CD4-positive, alpha-beta T cell (primary cell): ENCODE data around the gene SPATA22. TPM values are rescaled to one million over a fixed set of nuclear protein-coding genes. Genes with fewer than 3 reads are reported as not detected.

Source experiments
- ATAC-seq: fragments of 200-7000 bp; cut with Tn5 transposase; one replicate; pipeline ENCODE4 v1.10.0; 2022; ENCODE audit warnings: mild to moderate bottlenecking; ENCODE audit not compliant: poor library complexity
- CTCF ChIA-PET: fragments of 350-600 bp; sonication (Branson Sonifier 250); formaldehyde crosslinking; loops from one replicate; lab custom pipeline; 2021; ENCODE audit warnings: antibody characterized with exemption, inconsistent platforms; lab: Charles Lee
- POLR2A ChIA-PET: fragments of 350-600 bp; sonication (Branson Sonifier 250); formaldehyde crosslinking; loops from one replicate; lab custom pipeline; 2021; ENCODE audit warnings: antibody characterized with exemption, inconsistent platforms; lab: Charles Lee
- DNase-seq, 14 experiments: peaks; one replicate each; pipeline ENCODE4 v3.0.0-alpha.2; 2013 to 2020; ENCODE audit warnings: mixed read lengths in 2 of 14
- H3K27ac ChIP-seq, 2 donors: one replicate each; pipeline versions ENCODE4 v1.5.1 to v1.7.0; 2013; ENCODE audit warnings: low read length in 2 of 2, low read depth in 1 of 2, mild to moderate bottlenecking in 1 of 2
- H3K27me3 ChIP-seq, 2 experiments: 1 replicate in 1 of 2; 2 replicates in 1 of 2; pipeline versions ENCODE4 v1.6.1 to v1.7.0; 2013; ENCODE audit warnings: low read length in 2 of 2, control low read depth in 1 of 2, mild to moderate bottlenecking in 1 of 2, moderate library complexity in 1 of 2; ENCODE audit not compliant: insufficient read depth in 2 of 2, control insufficient read depth in 1 of 2
- H3K36me3 ChIP-seq: one replicate; pipeline ENCODE4 v1.6.1; 2013; ENCODE audit warnings: low read length, control low read depth; ENCODE audit not compliant: insufficient read depth
- H3K4me1 ChIP-seq: one replicate; pipeline ENCODE4 v1.6.1; 2013; ENCODE audit warnings: low read length, control low read depth; ENCODE audit not compliant: insufficient read depth
- H3K4me3 ChIP-seq: one replicate; pipeline ENCODE4 v1.5.1; 2013; ENCODE audit warnings: mild to moderate bottlenecking, low read length, moderate library complexity
- H3K9me3 ChIP-seq, 2 experiments: 1 replicate in 1 of 2; 2 replicates in 1 of 2; pipeline versions ENCODE4 v1.6.1 to v1.7.0; 2013; ENCODE audit warnings: low read length in 2 of 2, mild to moderate bottlenecking in 2 of 2, control low read depth in 1 of 2, moderate library complexity in 1 of 2; ENCODE audit not compliant: control insufficient read depth in 1 of 2, insufficient read depth in 1 of 2
- H3K27ac Mint-ChIP-seq: one replicate; pipeline ENCODE4 v1.8.0; 2020; ENCODE audit warnings: mixed read lengths
- H3K27me3 Mint-ChIP-seq: one replicate; pipeline ENCODE4 v1.8.0; 2021; ENCODE audit warnings: mixed read lengths
- H3K36me3 Mint-ChIP-seq: one replicate; pipeline ENCODE4 v1.8.0; 2021; ENCODE audit warnings: low read depth, mixed read lengths
- H3K4me1 Mint-ChIP-seq: one replicate; pipeline ENCODE4 v1.8.0; 2021; ENCODE audit warnings: low read depth, mixed read lengths
- H3K4me3 Mint-ChIP-seq: one replicate; pipeline ENCODE4 v1.8.0; 2020; ENCODE audit warnings: mild to moderate bottlenecking, mixed read lengths
- H3K9me3 Mint-ChIP-seq: one replicate; pipeline ENCODE4 v1.8.0; 2020; ENCODE audit warnings: mixed read lengths
- CTCF ChIP-seq: fragments of 200-600 bp; IDR thresholded peaks from one replicate; pipeline ENCODE4 v1.8.0; 2022; ENCODE audit warnings: antibody characterized with exemption, mild to moderate bottlenecking
- intact Hi-C, 2 experiments: fragments of 100-400 bp; cut with DNase I in 1 of 2; cut with micrococcal nuclease in 1 of 2; formaldehyde crosslinking; loops; one replicate each; pipeline versions ENCODE4 v1.15.1 to v1.9.0; 2023 to 2025; cut with DNase I, micrococcal nuclease
- total RNA-seq, 174 experiments: library from RNA in 2 of 174; stranded (reverse) in 2 of 174; gene quantifications; one replicate each; pipeline ENCODE4 v1.2.3 and lab custom pipeline; 2021 to 2026

The SPATA22 gene
- total RNA-seq, 2 experiments from 2014 or later: 0.80 to 0.92 TPM

GRCh38 chr17:3475812-3476610, 4.4 kb upstream of the SPATA22 start, which contains the start of gene ASPA:
TSS of gene ASPA (plus strand) at chr17:3475997. CDS start at chr17:3476160, 163 bp downstream.
- intact Hi-C loops: no loop called here
- DNase-seq (no peak), ATAC-seq (no peak)
- H3K36me3 ChIP-seq: no peaks in the 10 kb centered on the region
- Mint-ChIP-seq H3K27ac (no peak within 1 kb of the TSS), H3K9me3 (no peaks in the 10 kb centered on the region), H3K27me3 (peaks cover 12% of the 10 kb centered on the region), H3K4me3 (no peak within 1 kb of the TSS), H3K4me1 (no peaks in the 10 kb centered on the region), H3K36me3 (no peaks in the 10 kb centered on the region)
- peaks cover 0 to 9% of the 10 kb centered on the region in 2 experiments for H3K9me3 ChIP-seq
- H3K4me1 ChIP-seq: no peaks in the 10 kb centered on the region
- H3K27me3 ChIP-seq: no peaks in the 10 kb centered on the region
- CTCF ChIA-PET: no interaction called here
- H3K27ac ChIP-seq: no peak within 1 kb of the TSS
- no peak for TF ChIP-seq CTCF
- H3K4me3 ChIP-seq: no peak within 1 kb of the TSS
- POLR2A ChIA-PET: no interaction called here

GRCh38 chr17:3475251-3475685, 3.6 kb upstream of the SPATA22 start:
- DNase-seq (no peak), ATAC-seq (no peak)
- H3K9me3 Mint-ChIP-seq: no peaks in the 10 kb centered on the region
- no peak overlapping the region for H3K4me3 ChIP-seq
- POLR2A ChIA-PET: no interaction called here
- H3K27me3 ChIP-seq: no peaks in the 10 kb centered on the region
- H3K27ac ChIP-seq: no peak overlapping the region
- TF ChIP-seq CTCF: no peak
- peaks cover 0 to 9% of the 10 kb centered on the region in 2 experiments for H3K9me3 ChIP-seq
- H3K27me3 Mint-ChIP-seq: peaks cover 12% of the 10 kb centered on the region
- intact Hi-C loops: no loop called here
- H3K4me1 Mint-ChIP-seq: no peaks in the 10 kb centered on the region
- no peak overlapping the region for H3K4me3 Mint-ChIP-seq
- H3K27ac Mint-ChIP-seq: no peak overlapping the region
- H3K36me3 Mint-ChIP-seq: no peaks in the 10 kb centered on the region
- CTCF ChIA-PET: no interaction called here
- no peaks in the 10 kb centered on the region for H3K36me3 ChIP-seq
- no peaks in the 10 kb centered on the region for H3K4me1 ChIP-seq

- no peak for ATAC-seq
- Mint-ChIP-seq H3K36me3 (no peaks in the 10 kb centered on the region), H3K27ac (no peak overlapping the region), H3K9me3 (no peaks in the 10 kb centered on the region), H3K4me3 (no peak overlapping the region), H3K27me3 (peaks cover 7% of the 10 kb centered on the region), H3K4me1 (no peaks in the 10 kb centered on the region)
- H3K4me1 ChIP-seq: no peaks in the 10 kb centered on the region
- DNase-seq: no peak
- H3K36me3 ChIP-seq: no peaks in the 10 kb centered on the region
- TF ChIP-seq CTCF: no peak
- ChIA-PET CTCF (interaction anchor here (1.1 kb wide), 1 partner anchor 11 kb away, joined by 4 read pairs; no protein-coding TSS in a partner anchor), POLR2A (no interaction called here)
- H3K27ac ChIP-seq: no peak overlapping the region
- intact Hi-C loops: no loop called here
- no peak overlapping the region for H3K4me3 ChIP-seq
- peaks cover 0 to 4% of the 10 kb centered on the region in 2 experiments for H3K27me3 ChIP-seq
- peaks cover 0 to 9% of the 10 kb centered on the region in 2 experiments for H3K9me3 ChIP-seq
Observed at GRCh38 chr17:3474212-3474611, 2.6 kb upstream of the SPATA22 start.
